NCI-H187 (cell line): ENCODE results near the gene FLT1.

Experiments used
- DNase-seq, 2 experiments: peaks; one replicate each; lab custom pipeline; 2025; lab: John Stamatoyannopoulos, UW

FLT1 gene

GRCh38 chr13:28527629-28528028 is 32.7 kb upstream of the FLT1 start:
- DNase-seq: no peak

GRCh38 chr13:28526876-28527275 is 31.9 kb upstream of the FLT1 start:
- DNase-seq: no peak

- DNase-seq: no peak
Observed at GRCh38 chr13:28522871-28523270, 27.9 kb upstream of the FLT1 start.

GRCh38 chr13:28513745-28514144 is 18.8 kb upstream of the FLT1 start:
- DNase-seq: no peak

- DNase-seq: no peak
Observed at GRCh38 chr13:28510542-28510941, 15.6 kb upstream of the FLT1 start.

- DNase-seq: no peak
Observed at GRCh38 chr13:28510066-28510465, 15.1 kb upstream of the FLT1 start.

GRCh38 chr13:28505543-28506135 is 10.7 kb upstream of the FLT1 start:
- no peak for DNase-seq

- DNase-seq: no peak
Observed at GRCh38 chr13:28503182-28503967, 8.4 kb upstream of the FLT1 start.

- no peak for DNase-seq
Observed at GRCh38 chr13:28501547-28501946, 6.6 kb upstream of the FLT1 start.

- DNase-seq: no peak
Observed at GRCh38 chr13:28499609-28500008, 4.7 kb upstream of the FLT1 start.

GRCh38 chr13:28498481-28499115 is 3.7 kb upstream of the FLT1 start:
- DNase-seq: no peak

- DNase-seq: no peak
Observed at GRCh38 chr13:28497143-28497876, 2.4 kb upstream of the FLT1 start.

- no peak for DNase-seq
Observed at GRCh38 chr13:28496188-28496564, 1.2 kb upstream of the FLT1 start.

- no peak for DNase-seq
Observed at GRCh38 chr13:28495538-28496187, 735 bp upstream of the FLT1 start.

GRCh38 chr13:28494504-28494777 is 487 bp downstream of the FLT1 start:
- DNase-seq: no peak

- no peak for DNase-seq
Observed at GRCh38 chr13:28493740-28494503, 1.0 kb downstream of the FLT1 start.

- DNase-seq: no peak
Observed at GRCh38 chr13:28492569-28493367, 2.2 kb downstream of the FLT1 start.

GRCh38 chr13:28490061-28490460 is 4.9 kb downstream of the FLT1 start:
- DNase-seq: no peak

GRCh38 chr13:28489524-28489931 is 5.4 kb downstream of the FLT1 start:
- no peak for DNase-seq

GRCh38 chr13:28488376-28489005 is 6.4 kb downstream of the FLT1 start:
- DNase-seq: no peak
